ENCODE data around the gene TEAD4.

Gene TEAD4

DNA sequence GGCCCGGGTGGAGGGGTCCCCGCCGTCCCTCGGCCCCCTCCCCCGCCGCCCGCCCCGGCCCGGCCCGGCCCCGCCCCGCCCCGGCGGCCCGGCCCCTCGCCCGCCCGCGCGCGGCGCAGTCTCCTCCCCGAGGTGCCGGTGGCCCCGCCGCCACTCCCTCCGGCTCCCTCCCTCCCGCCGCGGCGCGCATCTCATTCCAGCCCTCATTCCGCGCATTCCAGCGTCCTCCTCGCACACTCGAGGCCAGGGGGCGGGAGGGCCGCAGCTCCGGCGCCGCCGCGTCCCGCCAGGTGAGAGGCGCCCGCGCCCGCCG lies at the start of gene TEAD4:
TSS of gene TEAD4 (plus strand) at position 206 of the 313 bp plus-strand sequence.
- DNase-seq = peak; percentile 59

GRCh38 chr12:2912216-2912575 lies 47.0 kb upstream of the TEAD4 start:
- DNase-seq = no peak

DNA sequence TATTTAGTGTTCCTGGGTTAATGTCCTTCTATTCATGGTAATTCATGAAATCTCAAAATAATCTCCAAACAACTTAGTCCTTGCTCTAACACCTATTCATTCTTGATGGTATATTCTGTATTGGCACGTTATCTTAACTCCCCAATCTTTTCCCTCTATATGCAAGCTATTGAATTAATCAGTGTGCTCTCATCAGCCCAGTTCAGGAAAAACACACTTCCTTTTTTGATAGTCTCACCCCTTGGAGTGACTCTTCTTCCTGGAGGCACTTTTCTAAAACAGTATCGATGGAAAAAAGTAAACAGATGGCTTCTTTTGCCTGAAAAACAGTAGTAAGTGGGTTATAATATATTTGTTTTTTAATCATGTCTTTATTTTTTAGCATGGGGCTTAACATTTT lies 39.9 kb upstream of the TEAD4 start:
- DNase-seq = no peak

DNA sequence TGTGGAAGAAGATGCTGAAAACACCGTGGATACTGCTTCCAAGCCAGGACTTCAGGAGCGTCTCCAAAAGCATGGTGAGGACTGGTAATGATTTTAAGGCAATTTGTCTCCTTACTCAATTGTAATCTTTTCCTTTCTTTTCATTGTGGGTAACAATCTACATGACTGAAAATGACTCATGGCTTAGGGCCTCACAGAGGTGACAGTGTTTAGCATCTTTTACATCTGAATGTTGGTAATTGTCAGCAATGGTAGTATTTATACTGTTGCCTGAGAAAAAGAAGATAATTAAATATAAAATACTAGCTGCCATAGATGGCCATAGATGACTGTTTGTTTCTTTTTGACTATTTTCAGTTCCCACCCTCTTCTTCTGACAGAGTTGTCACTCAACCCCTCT lies 36.9 kb upstream of the TEAD4 start:
- no peak for DNase-seq

DNA sequence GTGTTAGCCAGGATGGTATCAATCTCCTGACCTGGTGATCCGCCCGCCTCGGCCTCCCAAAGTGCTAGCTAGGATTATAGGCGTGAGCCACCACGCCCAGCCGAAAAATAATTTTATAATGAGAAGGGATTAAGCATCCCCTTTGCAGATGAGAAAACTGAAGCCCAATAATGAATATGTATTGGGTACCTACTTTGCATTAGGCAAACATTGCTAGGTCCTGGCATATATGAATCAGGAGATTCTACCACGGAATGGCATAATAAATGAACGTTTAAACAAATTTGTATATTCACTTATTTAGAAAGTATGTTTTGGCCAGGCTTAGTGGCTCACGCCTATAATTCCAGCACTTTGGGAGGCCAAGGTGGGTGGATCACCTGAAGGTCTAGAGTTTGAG lies 36.1 kb upstream of the TEAD4 start:
- DNase-seq = no peak

DNA sequence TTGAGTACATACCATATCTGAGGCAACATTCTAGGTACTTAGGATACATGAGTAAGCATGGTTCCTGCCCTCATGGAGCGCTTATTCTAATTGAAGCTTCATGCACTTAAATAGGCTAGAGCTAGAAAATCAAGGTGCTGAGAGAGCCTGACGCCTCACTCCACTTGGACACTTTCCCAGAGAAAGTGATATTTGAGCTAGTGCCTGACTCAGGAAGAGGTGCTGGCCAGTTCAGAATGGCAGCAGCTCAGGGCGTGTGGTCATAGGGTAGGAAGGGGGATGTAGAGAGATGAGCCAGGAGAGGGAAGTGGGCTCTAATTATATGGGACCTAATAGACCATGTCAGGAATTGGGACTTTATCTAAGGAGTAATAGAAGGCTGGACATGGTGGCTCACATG lies 35.2 kb upstream of the TEAD4 start:
- DNase-seq = no peak

DNA sequence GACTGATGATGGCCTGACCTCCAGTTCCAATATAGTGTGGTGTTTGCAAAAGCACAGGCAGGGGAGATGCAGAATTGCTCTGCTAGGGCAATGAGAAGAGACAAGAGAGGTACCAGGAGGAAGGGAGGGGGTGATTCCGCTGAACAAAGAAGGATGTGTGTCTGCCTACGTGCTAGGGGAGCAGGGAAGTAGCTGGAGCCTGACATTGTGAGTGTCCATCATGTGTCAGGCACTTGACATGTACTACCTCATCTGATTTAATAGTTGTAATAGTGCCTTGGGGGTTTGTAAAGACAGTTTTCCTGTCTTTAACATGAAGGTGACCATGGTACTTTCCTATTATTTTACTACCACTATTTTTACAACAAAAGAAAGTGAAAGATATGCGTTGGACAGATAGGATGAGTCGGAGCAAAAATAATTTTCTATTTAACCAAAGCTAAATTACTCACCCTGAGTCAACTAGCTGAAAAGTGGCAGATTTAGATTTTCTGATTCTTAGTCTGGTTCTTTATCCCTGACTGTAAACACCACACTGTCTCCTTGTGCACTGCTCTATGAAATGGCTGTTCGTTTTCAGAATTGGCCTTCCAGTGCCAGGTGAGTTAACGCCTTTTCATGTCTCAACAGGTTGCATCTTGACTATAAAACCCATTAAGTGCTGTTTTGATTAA lies 33.7 kb upstream of the TEAD4 start:
- DNase-seq = no peak

DNA sequence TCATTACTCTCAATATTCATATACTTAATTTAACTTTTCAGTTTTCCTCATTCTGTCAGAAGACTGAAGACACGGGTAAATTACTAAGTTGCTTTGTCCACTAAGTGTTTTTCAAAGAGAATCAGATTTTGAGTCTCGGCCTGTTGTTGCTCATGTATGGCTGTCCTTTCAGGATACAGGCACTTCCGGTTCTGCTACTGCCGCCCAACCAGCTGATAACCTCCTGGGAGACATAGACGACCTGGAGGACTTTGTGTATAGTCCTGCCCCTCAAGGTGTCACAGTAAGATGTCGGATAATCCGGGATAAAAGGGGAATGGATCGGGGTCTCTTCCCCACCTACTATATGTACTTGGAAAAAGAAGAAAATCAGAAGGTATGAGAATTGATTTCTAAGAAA lies 28.3 kb upstream of the TEAD4 start:
- no peak for DNase-seq

DNA sequence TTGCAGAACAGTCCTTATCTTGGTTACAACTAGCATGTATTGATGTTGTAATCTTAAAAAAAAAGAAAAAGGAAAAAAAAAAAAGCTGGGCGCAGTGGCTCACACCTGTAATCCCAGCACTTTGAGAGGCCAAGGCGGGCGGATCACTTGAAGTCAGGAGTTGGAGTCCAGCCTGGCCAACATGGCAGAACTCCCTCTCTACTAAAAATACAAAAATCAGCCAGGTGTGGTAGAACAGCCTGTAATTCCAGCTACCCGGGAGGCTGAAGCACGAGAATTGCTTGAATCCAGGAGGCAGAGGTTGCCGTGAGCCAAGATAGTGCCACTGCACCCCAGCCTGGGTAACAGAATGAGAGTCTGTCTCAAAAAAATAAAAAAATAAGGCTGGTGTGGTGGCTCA lies 25.6 kb upstream of the TEAD4 start:
- DNase-seq = no peak

DNA sequence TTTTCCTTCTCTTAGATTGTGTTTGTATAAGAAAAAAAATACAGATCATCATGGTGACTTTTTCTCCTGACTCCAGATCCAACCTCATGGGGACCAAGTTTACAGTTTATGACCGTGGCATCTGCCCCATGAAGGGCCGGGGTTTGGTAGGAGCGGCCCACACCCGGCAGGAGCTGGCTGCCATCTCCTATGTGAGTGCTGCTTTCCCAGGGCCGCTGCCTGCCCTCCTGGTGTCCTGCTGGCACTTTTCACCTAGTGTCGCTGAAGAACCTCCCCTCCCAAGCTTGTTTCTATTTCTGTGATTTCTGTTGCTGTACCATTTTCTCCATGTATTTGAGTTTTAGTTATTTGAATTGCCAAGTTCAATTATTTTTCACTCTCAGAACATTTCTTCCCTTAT lies 24.8 kb upstream of the TEAD4 start:
- no peak for DNase-seq

DNA sequence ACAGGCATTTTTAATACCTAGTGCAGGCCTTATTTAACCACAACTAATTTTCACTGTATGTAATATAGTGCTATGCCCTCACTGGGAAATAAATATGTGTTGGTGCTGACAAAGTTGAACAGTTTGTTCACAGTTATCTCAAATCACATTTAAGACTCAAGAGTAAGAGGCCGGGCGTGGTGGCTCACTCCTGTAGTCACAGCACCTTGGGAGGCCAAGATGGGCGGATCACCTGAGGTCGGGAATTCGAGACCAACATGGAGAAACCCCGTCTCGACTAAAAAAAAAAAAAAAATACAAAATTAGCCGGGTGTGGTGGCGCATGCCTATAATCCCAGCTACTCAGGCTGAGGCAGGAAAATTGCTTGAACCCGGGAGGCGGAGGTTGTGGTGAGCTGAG lies 22.9 kb upstream of the TEAD4 start:
- DNase-seq = no peak

DNA sequence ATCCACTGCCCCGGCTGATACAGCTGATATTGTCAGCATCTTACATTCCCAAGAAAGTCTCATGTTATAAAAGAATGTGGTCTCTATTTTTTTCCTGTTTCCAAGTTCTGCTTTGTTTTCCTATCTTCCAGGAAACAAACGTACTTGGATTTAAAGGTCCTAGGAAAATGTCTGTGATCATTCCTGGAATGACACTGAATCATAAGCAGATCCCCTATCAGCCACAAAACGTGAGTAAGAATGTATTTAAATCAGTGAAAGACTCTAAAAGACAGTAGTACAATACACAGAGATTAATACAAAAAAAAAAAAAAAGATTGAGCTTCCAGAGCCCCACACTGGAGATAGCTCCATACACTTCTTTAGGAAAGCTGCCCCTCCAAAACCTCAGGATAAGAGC lies 21.7 kb upstream of the TEAD4 start:
- no peak for DNase-seq

- DNase-seq = no peak
Measured at GRCh38 chr12:2939191-2939590, 20.0 kb upstream of the TEAD4 start.

GRCh38 chr12:2940564-2940963 lies 18.6 kb upstream of the TEAD4 start:
- no peak for DNase-seq

DNA sequence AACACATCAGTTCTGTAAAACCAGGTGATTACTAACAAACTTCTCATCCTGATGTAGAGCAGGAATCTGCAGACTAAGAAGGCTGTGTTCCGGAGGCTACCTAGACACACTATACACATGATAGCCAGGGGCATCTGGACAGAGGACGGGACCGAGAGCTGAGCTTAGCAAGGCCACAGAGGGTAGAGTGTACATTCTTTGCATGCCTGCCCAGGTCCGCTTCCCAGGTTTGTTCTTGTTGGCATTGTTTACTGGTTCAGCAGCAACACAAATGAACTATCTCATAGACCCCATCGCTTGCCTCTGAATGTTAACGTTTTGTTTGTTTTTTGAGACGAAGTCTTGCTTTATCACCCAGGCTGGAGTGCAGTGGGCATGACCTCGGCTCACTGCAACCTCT lies 17.7 kb upstream of the TEAD4 start:
- no peak for DNase-seq

- DNase-seq = peak; percentile 70
Measured at GRCh38 chr12:2944401-2945047, 14.7 kb upstream of the TEAD4 start.

- DNase-seq = no peak
Measured at GRCh38 chr12:2949411-2949810, 9.8 kb upstream of the TEAD4 start.

GRCh38 chr12:2955888-2956287 lies 3.3 kb upstream of the TEAD4 start:
- no peak for DNase-seq

DNA sequence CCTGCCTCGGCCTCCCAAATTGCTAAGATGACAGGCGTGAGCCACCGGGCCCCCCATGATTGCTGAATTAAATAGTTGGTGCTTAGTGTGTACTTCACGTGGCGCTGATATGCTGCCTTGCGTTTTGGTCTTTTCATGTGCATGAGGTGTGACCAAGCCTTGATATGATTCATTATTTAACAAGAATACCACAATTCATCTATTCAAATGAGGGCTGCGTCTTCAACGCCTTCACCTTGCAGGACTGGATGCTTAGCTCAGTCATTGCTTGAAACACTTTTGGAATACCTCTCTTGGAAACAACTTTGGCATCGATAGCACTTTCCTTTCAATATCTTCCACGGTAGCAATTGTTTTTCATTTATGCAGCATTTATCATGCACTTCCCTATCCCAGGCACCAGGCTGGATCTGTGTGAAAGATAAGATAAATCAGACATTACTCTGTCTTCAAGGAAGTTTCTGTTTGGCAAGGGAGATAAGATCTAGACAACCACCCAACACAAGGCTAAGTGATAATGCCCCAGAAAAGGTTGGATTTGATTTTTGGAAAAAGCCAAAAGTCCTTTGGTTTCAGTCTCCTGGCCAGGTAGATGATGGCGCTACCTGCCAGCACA lies 1.3 kb upstream of the TEAD4 start:
- DNase-seq = no peak

- DNase-seq = peak; percentile 21
Measured at GRCh38 chr12:2958432-2959191, 585 bp upstream of the TEAD4 start.

DNA sequence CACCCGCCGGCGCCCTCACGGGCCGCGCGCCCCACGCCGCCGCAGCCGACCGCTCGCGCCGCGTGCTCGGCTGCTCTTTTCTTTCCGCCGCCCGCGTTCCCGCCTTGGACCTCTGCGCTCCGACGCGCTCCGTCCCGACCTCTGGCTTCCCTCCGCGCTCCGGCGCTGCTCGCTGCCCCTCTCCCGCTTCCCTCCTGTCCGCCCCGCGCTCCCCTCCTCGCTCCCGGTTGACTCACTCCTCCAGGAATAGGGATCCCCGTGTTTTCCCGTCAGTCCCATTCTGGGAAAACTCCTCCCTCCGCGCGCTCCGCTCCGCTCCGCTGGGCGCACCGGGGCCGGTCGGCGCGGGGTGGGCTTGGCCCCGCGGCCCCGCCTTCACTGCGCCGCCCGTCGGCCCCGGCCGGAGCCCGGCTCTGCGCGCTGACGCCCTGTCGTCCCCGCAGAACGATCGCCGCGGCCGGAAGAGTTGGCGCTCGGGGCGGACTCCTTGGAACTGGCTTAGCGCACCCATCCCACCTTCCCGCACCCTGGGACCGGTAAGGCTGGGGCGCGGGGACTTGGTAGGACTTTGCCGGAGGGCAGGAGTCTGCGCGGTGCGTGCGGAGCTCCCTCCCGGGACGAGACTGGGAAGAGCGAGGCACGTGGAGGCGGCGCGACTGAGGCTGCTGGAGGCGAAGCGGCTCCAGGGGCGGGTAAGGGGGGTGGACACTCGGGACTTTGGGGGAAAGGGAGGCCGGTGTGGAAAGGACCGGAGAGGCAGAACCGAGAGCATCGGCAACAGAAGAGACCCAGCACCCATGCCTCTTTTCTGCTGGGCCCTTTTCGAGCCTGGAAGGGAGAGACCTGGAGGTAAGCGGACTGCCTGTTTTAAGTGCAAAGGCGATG lies 550 bp downstream of the TEAD4 start:
- DNase-seq = peak; percentile 53

- DNase-seq = peak; percentile 37
Measured at GRCh38 chr12:2960390-2960956, 1.3 kb downstream of the TEAD4 start.
